ENCODE results near the gene MFNG.
A peak's percentile ranks its signal among the peaks of the same experiment; 100 is the strongest.

Gene MFNG

DNA sequence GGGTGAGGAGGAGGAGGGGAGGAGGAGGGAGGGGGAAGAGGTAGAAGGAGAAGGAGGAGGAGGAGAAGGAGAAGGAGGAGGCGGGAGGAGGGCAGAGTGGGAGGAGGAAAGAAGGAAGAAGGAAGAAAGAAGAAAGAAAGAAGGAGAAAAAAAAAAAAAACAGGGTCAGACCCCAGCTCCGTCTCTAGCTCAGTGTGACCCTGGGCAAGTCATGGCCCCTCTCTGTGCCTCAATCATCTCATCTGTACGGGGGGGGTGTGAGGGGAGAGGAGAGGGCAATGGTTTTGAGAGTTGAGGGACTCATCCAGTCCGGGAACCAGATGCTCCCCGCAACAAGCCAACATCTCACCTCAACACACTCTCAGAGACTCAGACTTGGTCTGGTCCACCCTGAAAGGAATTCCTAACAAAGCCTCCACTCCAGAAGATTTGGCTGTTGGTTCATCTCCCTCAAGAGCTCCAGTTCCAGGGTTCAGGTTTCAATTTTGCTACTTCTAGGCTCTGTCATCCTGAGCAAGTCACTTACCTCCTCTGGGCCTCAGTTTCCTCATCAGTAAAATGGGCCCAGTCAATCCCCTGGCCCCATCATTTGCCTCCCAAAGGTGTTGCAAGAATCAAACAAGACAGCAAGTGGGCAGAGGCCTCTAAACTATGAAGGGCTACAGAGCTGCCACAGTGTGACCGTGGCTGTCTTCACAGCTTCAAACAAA lies 25.4 kb upstream of the MFNG start:
- DNase-seq (ENCODE audit: low read depth) = no peak

DNA sequence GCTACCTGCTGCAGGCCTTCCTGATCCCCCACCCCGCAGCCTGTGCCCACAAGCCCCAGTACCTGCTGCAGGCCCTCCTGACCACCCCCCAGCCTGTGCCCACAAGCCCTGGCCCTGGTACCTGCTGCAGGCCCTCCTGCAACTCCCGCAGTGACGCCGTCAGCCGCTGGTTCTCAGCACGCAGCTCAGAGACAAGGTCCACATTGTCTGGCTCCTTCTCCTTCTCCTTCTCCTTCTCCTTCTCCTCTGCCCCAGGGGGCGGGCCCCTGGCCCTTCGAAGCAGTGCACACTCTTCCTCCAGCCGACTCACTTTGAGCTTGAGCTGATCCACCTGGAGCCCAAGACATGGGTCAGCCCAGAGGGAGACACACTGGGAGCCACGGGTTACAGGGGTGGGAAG lies 23.9 kb upstream of the MFNG start:
- DNase-seq (ENCODE audit: low read depth) = no peak

DNA sequence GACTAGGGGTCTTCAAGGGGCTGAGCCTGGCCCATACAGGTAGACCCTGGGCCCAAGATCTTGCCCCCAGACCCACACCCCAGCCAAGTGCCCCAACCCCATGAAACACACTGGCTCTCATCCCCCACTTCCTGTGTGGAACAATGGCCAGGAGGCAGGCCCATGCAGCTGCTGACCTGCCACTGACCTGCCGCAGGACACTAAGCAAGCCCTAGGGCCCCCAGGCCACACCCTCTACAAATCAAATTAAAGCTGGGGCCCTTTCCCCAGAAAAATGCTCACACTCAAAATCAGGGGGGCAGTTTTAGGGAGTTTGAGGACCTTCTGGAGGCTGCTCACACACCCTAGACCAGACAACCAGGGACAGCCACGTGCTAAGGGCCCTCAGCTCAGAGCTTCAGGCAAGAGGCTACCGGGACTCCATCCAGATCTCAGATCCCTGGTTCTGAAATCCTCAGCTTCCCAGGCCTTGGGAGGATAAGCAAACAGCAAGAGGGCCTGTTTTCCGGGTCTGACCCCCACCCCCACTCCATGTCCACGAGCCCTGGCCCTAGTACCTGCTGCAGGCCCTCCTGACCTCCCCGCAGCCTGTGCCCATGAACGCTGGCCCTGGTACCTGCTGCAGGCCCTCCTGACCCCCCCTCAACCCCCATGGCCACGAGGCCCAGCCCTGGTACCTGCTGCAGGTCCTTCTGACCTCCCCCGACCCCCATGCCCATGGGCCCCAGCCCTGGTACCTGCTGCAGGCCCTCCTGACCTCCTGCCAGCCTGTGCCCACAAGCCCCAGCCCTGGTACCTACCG lies 23.1 kb upstream of the MFNG start:
- DNase-seq (ENCODE audit: low read depth) = no peak

DNA sequence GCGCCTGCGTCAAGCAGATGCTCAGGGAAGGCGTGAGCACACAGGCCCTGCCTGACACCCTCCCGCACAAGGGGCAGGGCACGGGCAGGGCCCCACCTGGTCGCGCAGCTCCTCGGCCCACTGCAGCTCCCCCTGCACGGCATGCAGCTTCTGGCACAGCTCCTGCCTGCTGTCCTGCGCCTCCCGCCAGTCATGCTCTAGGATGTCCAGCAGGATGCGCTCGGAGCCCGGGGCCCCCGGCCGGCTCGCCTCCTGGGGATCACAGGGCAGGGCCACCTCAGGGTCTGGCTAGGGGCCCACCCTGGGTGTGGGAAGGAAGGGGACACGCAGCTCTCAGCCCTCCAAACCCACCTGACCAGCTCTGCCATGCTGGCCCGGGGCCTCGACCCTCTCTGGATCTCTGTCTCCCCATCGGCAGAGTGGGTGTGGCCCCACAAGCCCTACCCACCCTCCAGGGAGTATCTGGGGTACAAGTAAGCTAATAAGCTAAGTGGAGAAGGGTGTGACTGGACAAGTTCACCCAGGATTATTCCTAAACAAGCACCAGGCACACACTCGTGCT lies 22.3 kb upstream of the MFNG start:
- no peak for DNase-seq (ENCODE audit: low read depth)

DNA sequence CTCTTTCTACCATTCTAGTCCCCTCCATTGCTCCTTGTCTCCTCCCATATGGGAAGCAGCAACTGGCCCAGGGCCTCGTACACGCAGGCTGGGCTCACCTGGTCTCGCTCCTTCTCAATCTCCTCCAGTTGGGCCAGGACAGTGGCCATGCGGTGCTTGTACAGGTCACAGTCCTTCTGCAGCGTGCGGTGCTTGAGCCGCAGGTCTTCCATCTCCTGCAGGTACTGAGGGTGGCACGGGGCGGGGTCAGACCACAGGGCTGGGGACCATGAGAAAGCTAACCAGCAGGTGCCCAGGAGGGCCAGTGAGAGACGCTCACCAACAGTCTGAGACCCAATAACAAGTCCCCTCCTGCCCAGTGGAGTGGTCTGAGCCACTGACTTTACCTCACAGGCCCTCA lies 21.5 kb upstream of the MFNG start:
- DNase-seq (ENCODE audit: low read depth) = no peak

DNA sequence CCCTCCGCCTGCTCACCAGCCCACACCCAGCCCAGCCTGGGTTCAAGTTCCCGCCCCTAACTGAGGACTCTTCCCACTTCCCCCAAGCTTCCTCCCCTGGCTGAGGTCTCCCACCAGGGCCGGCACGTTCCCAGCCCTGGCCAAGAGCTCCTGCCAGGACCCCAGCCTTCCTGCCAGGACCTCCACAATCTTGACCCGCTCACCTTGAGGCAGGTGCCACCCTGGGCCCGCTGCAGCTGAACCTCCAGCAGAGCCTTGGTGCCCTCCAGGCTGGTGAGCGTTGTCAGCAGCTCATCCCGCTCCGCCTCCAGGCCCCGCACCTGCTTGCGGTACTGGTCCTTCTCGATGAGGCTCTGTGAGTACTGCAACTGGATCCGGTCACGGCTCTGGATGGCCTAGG lies 19.8 kb upstream of the MFNG start:
- no peak for DNase-seq (ENCODE audit: low read depth)

DNA sequence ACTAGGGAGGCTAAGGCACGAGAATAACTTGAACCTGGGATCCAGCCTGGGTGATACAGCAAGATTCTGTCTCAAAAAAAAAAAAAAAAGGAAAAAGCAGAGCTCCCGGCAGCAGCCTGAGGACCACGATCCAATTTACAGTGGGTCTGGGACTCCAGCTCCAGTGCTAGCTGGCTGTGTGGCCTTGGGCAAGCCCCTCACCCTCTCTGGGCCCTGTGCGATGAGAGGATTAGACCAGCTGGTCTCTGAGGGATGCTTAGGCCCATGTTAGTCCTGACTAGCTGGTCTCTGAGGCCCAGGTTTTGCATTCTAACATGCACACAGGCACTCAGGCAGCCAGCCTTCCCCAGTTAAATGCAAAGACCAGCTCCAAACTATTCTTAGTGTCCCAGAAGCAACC lies 19.4 kb upstream of the MFNG start:
- DNase-seq (ENCODE audit: low read depth) = no peak

DNA sequence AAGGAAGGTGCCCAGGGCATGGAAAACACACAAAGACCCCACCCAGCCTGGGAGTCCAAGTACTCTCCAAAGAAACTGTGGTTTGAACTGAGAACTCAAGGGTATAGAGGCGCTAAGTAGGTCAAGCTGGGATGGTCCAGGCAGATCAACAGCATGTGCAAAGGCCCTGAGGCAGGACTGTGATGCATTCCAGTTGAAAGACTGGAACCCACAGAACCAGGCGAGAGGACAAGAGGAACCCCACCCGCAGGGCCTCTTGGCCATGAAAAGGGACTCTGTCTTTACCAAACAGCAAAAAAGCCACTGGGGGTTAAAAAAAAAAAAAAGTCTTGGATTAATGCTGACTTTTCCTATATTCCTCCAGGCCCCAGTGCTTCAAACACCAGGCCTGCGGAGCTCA lies 18.8 kb upstream of the MFNG start:
- DNase-seq (ENCODE audit: low read depth) = no peak

DNA sequence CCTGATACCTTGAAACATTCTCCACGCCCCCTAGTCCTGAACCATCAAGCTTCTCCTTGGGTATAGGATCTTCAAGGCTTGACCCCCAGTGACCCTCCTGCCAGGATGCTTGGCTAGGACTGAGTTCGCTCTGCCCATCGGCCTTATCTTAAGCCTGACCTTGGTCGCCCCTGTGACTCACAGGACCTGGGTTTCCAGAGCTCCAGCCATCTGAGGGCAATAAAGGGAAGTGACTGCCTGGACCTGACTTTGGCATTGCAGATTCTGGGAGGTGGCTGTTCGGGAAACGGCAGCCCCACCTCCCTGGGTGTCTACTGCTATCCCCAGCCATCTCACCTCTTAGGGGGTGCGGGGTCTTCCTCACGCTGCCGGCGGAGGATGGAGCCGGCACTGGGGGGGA lies 17.7 kb upstream of the MFNG start:
- no peak for DNase-seq (ENCODE audit: low read depth)

DNA sequence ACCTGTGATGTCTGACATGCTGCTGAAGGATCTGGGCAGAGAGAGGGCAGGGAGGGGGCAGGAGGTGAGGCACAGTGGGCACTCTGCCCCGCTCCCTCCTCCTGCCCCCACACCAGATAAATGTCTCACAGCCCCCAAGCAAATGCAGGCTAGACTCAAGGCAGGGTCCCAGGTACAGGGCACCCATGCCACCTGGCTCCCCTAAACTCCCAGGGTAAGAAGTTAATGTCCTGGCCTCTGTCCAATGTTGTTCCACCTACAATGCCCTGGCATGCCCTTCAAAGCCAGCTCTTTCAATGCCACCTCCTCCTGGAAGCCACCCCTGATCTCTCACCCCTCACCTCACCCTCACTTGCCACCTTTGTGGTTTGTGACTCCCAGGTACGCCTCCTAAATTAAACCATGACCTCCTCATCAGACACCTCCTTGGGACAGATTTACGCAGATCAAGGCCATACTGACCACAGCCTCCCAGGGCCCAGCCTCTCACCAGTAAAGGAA lies 17.0 kb upstream of the MFNG start:
- no peak for DNase-seq (ENCODE audit: low read depth)

DNA sequence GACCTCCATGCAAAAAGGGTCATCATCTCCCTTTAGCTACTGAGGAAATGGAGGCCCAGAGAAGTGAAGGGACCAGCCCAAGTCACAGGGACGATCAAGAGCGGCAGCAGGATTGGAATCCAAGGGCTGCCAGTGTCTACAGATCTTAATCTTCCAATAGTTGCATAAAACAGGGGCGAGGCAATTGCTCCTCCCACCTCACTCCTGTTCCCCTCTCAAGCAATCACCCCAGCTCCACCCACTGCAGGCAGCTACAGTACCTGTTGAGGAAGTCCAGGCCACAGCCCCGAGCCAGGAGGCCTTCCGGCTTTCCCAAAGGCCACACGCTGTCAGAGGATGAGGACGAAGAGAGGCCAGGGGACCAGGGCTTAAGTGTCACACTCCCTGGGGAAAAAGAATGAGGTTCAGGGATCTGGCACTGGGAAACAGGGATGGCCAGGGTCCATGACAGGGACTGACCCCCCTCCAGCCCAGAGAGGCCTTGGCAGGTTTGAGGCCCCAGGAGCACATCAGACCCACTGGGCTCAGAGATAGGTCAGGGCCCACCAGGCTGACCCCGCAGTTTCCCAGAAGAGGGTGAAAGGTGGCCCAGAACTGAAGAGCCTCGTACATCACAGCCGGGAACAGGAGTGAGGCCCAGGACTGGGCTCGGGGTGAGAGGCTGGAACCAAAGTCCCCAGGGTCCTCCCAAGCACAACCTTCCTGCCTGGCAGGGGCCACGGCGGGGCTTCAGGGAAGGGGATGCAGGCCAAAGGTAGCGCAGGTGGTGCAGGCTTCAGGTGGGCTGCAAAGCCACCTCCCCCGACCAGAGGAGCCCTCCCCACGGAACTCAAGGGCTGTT lies 16.4 kb upstream of the MFNG start:
- DNase-seq (ENCODE audit: low read depth) = no peak

DNA sequence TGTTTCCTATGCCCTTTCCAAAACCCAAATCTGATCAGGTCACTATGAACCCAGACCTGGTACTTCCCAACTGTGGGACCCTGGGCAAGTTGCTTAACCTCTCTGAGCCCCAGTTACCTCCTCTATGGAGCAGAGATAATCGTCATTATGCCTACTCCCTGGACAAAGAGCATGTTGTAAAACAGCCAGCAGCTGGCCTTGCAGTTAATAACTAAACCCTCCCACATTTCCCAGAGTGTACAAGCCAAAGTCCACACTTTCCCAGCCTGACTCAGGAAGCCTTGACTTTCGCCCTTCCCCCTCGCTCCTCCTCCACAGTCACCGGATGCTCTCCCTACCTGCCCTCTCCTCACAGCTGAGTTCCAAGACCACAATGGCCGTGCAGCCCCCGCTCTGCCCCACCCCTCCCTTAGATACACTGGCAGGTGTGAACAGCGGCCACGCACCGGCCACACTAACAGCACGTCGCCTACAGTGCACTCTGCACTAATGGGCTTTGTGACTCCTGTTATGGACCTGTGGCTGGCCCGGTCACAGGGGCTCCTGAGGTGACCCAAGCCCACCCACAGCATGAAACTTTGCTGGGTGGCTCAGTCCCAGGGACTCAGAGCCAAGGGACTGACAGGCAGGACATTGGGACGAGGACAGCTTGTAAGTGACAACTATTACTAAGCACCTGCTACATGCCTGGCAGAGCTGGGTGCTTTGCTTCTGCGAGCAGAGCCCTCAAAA lies 15.6 kb upstream of the MFNG start:
- DNase-seq (ENCODE audit: low read depth) = peak; percentile 65

DNA sequence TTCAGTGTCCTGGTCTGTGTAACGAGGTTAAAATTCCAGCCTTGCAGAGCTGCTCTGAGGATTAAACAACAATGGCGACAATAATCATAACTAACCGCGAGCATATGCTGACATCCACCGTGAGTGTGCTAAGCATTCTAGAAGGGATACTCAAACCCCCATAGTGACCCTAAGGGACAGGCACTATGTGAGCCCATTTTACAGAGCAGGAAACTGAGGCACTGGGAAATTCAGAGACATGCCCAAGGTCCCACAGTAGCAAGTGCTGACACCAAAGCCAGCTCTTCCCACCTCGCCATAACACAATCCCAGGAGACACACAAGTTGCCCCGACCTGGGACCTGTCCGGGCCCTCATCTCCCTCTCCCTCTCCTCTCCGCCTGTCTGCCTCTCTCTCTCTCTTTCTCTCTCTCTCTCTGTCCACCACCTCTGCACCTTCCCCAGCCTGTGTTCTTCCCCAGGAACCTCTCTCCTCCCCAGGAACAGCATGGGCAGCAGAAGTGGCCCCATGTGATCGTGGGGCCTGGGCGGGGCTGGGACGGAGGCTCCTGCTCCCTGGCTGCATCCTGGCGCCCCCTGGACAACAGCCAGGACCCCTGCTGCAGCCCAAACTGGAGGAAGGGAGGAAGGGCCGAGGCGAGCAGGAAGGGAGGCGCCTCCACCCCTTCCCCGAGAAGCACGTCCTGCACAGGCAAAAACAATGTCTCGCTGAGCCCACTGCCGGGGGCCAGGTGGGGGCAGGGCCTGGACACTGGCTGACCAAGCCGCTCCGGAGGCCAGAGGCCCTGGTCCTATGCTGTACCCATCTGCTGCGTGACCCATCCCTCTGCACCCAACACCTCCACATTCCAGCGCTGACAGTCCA lies 14.8 kb upstream of the MFNG start:
- no peak for DNase-seq (ENCODE audit: low read depth)

DNA sequence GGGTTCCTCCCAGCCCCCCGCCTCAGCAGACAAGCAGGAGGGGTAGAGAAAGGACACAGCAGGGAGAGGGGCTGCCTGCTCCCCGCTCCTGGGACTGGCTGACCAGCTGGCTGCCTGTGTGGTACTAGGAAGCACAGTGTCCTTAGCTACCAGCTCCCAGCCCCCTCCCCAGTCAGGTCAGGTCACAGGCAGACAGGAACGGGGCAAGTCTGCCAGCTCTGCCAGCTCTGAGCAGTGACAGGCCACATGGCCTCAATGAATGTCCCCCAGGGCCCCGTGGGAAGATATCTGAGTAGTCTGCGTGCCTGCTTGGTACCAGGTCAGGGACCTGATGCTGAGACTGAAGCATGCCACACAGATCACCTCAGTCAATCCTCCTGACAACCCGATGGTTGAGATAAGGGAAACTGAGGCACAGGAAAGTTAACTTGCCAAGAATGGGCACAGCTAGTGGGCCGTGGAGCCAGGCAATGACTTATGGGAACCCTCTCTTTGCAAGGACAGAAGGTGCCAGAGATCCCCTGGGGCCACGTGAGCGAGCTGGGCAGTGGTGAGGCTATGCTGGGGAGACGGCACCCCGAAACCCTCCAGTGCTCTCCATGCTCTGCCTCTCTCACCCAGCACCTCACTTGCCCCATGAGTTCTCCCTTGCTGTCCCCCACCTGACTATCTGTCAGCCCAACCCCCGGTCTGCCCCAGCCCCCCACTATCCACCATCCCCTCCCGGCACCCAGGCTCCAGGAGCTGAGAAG lies 13.8 kb upstream of the MFNG start:
- DNase-seq (ENCODE audit: low read depth) = no peak

DNA sequence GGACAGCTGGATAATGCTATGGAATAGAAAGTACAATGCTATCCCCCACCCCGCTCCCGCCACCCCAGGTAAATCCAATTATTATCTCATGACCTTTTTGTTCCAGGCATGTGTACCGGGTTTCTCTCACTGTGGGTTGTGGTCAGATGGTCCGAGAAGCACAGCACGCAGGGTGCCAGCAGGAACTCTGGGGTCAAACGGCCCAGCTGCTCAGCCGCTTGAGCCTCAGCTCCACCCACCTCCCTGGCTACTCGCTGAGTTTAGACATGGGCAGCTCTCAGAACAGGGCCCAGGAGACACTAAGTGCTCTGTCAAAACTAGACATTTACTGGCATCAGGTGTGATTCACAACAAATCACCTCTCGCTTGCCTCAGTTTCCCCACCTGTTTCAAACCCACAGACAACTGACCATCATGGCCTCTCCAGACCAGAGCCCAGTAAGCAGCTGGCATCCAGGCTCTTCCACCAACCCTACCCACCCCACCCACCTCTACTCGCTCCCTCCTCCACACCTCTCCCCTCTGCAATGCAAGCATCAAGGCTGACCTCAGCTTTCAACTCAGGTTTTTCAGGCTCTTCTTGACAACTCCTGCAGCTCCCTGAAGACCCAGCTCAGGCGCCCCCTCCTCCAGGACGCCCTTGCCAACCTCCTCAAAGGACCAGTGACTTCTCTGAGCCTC lies 13.0 kb upstream of the MFNG start:
- DNase-seq (ENCODE audit: low read depth) = no peak

DNA sequence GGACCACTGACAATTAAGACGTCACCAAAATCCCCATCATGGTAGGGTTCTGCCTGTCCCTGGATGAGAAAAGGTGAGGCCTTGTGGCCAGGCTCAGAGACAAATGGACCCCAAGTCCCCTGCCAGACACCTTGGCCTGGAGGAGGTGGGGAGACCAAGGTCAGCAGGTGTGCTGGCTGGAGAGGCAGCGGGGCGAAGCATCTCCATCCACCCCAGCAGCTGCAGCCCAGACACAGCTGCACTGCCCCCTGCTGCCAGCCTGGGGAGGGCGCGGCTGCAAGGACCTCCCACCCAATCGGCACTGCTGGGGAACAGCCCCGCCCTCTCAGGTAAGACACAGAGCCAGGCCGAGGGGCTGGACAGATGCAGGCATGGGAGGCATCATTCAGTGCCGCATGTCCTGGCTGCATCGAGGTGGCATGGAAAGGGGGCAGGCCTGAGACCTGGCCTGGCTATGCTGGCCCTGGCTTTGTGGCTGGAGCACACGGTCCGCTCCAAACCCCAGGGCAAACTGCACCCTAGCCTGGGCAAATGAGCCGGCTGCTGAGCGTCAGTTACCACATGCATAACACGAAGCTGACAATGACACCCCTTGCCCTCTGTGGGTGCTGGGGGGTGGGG lies 12.2 kb upstream of the MFNG start:
- DNase-seq (ENCODE audit: low read depth) = no peak

DNA sequence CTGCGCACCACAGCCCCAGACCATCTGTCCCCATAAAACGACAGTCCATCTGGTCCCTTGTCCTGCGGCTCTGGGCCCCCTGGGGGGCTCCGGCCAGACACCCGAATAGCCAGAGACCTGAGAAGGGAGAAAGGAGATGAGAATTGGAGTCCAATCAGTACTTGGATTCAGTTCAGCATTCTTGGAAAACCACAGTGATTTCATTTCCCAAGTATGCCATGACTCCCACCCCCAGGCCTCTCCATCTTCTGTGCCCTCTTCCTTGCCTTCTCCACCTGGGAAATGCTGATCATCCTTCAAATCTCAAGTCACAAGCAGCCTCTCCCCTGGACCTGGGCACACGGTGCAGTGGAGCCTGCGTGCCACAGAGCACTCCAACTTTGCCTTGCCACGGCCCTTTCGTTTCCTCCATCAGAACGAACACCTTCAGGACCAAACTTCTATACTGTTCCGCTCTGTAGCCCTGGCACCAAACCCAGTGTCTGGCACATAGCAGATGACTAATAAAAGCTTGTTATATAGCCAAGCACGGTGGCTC lies 10.9 kb upstream of the MFNG start:
- DNase-seq (ENCODE audit: low read depth) = peak; percentile 72

DNA sequence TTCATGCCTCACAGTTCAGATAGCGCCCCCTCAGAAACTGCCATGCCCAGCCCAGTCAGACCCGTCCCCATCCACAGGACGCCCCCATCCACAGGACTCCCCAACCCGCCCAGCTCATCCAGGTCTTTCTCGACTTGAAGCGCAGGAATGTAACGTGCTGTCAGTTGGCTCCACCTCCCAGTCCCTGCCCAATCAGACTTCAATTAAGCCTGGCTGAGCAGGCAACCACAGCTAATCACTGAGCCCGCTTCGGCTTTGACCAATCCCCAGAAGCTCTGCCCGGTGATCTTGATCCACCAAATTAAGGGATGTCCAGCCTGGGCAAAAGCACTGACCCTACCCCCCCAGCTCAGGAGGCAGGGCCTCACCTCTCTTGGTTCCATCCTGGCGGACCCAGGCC lies 10.5 kb upstream of the MFNG start:
- peak; percentile 12 for DNase-seq (ENCODE audit: low read depth)

DNA sequence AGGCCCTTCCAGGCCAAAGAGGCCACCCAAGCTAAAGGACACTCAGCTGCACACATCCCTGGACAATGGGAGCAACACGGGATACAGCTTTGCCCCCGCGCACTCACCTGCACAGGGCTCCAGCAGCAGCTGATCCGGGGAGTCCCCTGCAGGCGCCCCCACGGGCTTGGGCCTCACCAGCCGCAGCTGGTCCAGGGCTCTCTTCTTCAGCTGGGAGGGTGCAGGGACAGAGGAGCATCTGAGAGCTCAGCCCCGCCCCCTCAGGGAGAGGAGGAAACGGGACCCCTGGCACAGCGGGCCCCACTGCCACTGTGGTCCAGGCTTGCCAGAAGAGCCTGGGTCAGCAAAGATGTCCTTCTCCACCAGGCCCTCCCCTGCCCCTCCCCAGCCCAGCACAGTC lies 7.8 kb upstream of the MFNG start:
- DNase-seq (ENCODE audit: low read depth) = no peak
